ENCODE results near the gene CFAP97D2.

CFAP97D2 gene

GRCh38 chr13:114268344-114269280 lies 89.6 kb downstream of the CFAP97D2 start:
- no peak for DNase-seq (ENCODE audit: low read depth, low spot score)
- no peak for TF ChIP-seq FOXP2 (optimal IDR thresholded peaks at IDR 0.05; ENCODE audit: control extremely low read depth, extremely low read length, insufficient read depth)
- TF ChIP-seq POLR2AphosphoS5 (IDR thresholded peaks at IDR 0.05; ENCODE audit: borderline replicate concordance, low read depth, low read length), result no peak
- H3K36me3 ChIP-seq (ENCODE audit: insufficient read depth, low read length), result peaks cover 78% of the 10 kb centered on the region

GRCh38 chr13:114269281-114269770 lies 90.3 kb downstream of the CFAP97D2 start:
- Histone ChIP-seq H3K9me3 (ENCODE audit: low read depth, low read length) (no peaks in the 10 kb centered on the region), H3K27ac (no peak overlapping the region), H3K9ac (ENCODE audit: insufficient read length) (no peak overlapping the region), H3K4me3 (no peak overlapping the region), H3K36me3 (ENCODE audit: insufficient read depth, low read length) (peaks cover 78% of the 10 kb centered on the region)
- TF ChIP-seq EZH2 (IDR thresholded peaks at IDR 0.05) (no peak), FOXP2 (optimal IDR thresholded peaks at IDR 0.05; ENCODE audit: control extremely low read depth, extremely low read length, insufficient read depth) (no peak)
- DNase-seq (ENCODE audit: low read depth, low spot score), result no peak

More at GRCh38 chr13:114268344-114269280, 89.6 kb downstream of the CFAP97D2 start:
- no peak overlapping the region for H3K9ac ChIP-seq (ENCODE audit: insufficient read length)
- H3K4me3 ChIP-seq, result no peak overlapping the region
- H3K27ac ChIP-seq, result peak overlapping the region; percentile 44; the same call in 1 of the 2 replicates
- H3K9me3 ChIP-seq (ENCODE audit: low read depth, low read length), result no peaks in the 10 kb centered on the region

Data from SK-N-MC (cell line).